HUDEP-2 (cell line): ENCODE results near the gene CCR5.
"Not testable (repeated sequence)": the region's sequence is repeated elsewhere in the genome, so short reads cannot be mapped to it uniquely, and the experiment has no call there.

Experiments used
- DNase-seq, 76 experiments: peaks; one replicate each; lab custom pipeline; 2025; ENCODE audit not compliant: unreplicated experiment in 76 of 76; lab: John Stamatoyannopoulos, UW

The CCR5 gene

GRCh38 chr3:46381625-46382024, 10.9 kb downstream of the CCR5 start:
- DNase-seq = no peak

GRCh38 chr3:46383211-46383950, 12.6 kb downstream of the CCR5 start:
- no peak for DNase-seq

DNA sequence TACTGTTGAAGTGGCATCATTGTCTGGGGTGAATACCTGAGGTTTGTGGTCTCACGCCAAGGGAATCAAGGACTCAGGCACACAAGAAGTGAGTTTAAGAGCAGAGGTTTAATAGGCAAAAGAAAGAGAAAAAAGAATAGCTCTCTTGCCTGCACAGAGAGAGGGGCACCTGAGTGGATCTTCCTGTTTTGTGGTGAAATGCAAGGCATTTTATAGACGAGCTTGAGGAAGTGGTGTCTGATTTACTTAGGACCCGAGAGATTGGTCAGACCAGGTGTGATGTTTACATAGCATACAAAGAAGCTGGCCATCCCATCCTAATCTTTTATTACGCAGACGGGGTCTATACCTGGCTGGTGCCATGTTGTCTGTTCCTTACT, 13.2 kb downstream of the CCR5 start:
- no peak for DNase-seq

DNA sequence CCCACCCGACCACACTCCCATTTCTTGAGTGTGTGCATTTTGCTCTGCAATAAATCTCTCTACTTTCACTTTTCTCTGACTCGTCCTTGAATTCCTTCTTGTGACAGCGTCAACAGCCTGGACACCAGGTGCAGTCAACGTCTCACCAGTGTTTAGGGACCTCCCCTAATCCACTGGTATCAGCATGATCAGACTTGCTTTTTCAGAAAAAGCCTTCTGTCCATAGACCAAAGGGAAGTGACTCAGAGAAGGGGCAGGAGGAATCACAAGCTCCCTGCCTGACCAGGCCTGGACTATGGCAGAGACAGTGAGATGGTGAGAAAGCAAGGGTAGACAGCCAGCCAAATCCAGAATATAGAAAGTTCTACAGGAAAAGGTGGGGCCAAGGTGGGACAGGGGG, 15.5 kb downstream of the CCR5 start:
- DNase-seq = no peak

DNA sequence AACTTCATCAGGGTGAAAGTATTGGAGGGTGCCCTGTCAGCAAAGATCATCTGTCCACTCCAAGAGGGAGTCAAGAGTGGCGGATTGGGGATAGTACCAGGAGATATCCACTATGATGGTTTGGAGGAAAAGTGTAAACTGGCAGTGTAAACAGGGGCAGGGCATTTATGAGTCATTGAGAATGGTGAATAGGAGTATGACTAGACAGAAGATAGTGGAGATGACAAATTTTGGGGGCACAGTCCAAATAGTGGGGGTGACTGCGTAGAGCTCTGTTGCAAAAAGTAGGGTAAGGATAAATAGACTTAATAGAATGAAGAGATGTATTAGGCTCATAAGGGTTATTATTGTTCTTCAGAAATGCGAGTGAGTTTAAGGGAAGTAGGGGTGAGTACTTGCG, 18.1 kb downstream of the CCR5 start:
- not testable (repeated sequence) for DNase-seq

DNA sequence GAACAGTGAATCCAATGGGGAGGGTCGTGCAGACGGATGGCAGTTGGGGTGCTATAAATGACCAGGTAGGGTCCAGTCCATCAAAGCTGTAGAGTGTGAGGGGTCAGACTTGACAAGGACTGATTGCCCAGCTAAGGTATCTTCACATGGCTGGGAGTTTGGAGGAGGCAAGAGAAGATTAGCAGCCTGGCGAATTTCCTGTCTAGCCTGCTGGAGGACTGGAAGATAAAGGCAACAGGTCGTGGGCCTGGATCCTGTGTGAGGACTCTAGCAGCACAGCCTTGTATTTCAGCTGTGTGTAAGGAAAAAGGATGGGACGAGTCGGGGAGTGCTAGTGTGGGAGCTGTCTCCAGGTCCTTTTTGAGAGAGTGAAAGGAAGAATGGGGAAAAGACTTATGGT, 18.6 kb downstream of the CCR5 start:
- DNase-seq = no peak

DNA sequence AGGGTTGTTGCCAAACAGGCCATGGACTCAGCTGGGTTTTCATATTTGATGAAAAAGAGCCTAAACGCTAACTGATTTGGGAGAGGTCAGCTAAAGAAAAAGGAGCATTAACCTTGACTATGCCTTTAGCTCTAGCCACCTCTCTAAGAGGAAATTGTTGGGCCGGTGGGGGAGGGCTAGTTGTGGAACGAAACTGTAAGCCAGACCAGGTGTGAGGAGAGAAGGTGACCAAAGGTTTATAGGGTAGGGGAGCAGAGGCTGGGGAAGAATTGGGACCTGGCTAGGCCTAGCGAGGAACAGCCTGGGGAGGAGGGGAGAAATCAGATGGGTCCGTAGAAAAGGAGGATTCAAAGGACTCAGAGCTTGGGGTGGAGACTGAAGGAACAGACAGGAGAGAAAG, 20.8 kb downstream of the CCR5 start:
- DNase-seq = not testable (repeated sequence)

GRCh38 chr3:46393011-46393410, 22.3 kb downstream of the CCR5 start:
- no peak for DNase-seq

DNA sequence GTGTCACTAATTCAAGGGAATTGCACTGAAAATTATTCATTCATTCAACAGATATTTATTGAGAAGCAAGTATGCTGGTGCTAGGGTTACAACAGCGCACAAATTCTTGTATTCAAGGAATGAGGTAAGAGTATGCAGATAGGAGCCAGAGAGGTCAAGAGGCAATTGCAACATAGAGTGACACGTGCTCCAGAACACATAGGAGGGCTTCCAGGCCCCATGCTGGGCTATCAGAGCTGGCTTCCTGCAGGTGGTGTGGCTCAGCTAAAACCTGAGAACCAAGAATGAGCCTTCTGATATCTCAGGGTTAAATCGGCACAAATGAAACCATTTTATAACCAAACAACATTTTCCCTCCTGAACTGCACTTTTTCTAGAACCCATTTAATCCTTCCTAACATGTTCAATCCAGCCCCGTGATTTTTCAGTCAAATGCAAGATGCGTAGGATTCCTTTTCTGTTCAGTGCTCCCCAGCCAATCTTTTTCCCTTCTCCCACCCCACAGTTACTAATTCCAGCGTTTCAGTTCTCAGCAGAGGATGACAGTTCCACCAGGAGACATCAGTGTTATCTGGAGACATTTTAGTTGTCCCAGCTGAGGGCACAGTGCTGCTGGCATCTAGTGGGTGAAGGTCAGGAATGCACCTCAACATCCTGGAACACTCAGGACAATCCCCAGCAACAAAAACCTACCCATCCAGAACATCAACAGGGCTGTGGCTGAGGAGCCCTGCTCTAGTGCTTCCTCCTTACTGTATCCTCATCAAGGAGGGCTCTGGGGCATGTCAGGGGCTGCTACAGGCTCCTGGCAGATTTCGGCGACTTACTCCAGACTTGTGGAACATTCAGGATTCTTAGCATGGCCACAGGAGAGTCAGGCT, 23.0 kb downstream of the CCR5 start:
- DNase-seq = no peak

DNA sequence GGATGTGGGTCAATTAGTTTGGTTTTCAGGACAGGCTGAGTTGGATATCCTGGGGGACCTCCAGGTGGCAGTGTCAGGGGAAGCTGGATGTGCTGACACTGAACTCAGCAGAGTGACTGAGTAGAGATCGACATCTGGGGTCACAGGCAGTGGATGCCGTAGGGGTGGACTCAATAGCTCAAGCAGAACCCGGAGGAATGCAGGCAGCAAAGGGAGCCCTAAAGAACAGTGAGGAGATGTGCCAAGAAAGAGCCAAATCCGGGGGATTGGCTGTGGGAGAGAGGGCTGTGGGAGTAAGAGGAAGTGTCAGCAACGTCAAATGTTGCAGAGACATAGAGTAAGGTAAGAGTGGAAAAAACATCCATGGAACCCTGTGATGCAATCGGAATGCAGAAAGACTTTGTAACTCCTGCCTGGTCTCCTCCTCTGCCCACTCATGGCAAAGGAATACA, 24.5 kb downstream of the CCR5 start:
- peak in 7 of 76 experiments; percentile 4 to 25 (median 11) for DNase-seq

- no peak for DNase-seq
These were observed 25.2 kb downstream of the CCR5 start for GRCh38 chr3:46395766-46396530.

DNA sequence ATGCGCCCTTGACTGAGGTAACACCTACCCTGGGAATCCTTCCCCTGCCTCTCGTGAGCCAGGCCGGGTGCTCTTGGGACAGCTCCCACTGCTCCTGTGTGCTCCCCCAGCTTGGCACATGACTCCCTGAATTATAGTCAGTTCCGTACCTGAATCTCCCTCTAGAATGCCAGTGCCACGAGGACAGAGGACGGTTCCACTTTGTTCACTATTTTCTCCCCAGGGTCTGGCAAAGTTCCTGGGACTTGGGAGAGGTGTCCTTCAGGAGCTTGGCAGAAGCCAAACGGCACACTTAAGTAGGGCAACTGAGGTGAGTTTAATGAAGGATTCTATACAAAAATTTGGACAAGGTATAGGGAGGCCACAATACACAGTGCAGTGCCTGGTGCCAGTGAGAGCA, 26.4 kb downstream of the CCR5 start:
- DNase-seq = no peak

GRCh38 chr3:46398186-46398955, 27.6 kb downstream of the CCR5 start:
- no peak for DNase-seq

- no peak for DNase-seq
These were observed 28.4 kb downstream of the CCR5 start for GRCh38 chr3:46399098-46399497.

DNA sequence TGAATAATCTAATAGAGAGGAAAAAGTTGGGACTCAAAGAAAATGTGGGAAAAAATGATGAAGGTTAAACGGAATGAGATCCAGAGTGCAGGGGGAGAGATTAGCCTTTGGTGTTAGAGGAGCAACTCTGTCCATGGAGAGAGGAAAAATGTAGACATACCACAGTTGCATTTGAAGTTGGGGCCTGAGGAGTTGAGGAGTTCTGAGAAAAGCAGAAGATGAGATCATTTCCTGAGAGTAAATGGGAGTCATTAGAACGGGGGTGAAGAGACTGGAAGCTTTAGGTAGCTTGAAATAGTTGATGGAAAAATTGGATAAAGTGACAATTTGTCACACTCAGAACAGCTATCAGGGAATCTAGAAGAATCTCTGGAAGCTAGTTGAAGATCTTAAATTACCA, 28.8 kb downstream of the CCR5 start:
- DNase-seq = no peak

GRCh38 chr3:46400000-46400734, 29.4 kb downstream of the CCR5 start:
- peak in 53 of 76 experiments; percentile 6 to 84 (median 45) for DNase-seq

DNA sequence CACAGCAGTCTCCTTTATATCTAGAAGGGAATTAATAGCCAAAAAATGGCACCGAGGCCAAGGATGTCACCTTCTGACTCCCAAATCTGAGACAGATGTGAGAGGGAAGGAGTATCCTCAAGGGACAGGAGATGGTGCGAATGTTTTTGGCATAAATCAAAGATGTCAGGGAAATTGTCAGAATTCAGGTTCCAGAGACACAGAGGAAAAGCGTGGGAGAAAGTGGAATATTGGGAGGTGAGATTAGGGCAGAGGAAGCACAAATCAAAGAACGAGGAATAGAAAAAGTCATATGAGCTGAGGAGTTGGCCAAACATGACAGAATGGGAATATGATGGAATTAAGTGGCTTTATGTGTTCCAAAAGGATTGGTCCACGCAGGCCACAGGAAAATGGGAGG, 30.1 kb downstream of the CCR5 start:
- no peak for DNase-seq

DNA sequence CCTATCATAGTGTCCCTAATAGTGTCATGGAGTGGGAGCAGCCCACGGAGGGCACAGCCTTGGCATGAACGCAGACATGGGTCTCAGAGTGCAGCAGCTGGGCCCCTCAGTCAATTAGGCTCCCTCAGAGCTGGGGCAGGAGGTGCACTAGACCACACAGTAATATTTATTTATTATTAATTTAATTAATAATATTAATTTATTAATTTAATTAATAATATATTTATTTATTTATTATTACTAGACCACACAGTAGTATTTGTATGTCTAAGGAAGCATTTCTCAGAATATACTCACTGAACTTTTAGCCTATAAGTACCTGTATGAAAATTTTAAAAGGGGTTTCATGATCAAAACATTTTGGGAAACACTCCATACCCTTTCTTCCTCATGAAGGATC, 30.8 kb downstream of the CCR5 start:
- DNase-seq = no peak

GRCh38 chr3:46402902-46403301, 32.2 kb downstream of the CCR5 start:
- not testable (repeated sequence) for DNase-seq
